C4-2B (cell line): ENCODE measurements around the gene LMAN1L.

Experiments
- H3K27ac ChIP-seq: fragments of 450-650 bp; 2 replicates; pipeline ENCODE4 v1.5.1; 2017
- ZFX ChIP-seq: fragments of 450-650 bp; IDR thresholded peaks from 2 replicates; pipeline ENCODE4 v1.6.1; 2017
- TF ChIP-seq, protein P1 (sequence below): fragments of 450-650 bp; conservative IDR thresholded peaks from 2 replicates; pipeline ENCODE4 v1.5.1; 2017; ENCODE audit warnings: mild to moderate bottlenecking

The LMAN1L gene

GRCh38 chr15:74792227-74793016, 20.2 kb upstream of the LMAN1L start:
- no peak overlapping the region for H3K27ac ChIP-seq
- TF ChIP-seq ZFX: no peak
- TF ChIP-seq, protein P1, sequence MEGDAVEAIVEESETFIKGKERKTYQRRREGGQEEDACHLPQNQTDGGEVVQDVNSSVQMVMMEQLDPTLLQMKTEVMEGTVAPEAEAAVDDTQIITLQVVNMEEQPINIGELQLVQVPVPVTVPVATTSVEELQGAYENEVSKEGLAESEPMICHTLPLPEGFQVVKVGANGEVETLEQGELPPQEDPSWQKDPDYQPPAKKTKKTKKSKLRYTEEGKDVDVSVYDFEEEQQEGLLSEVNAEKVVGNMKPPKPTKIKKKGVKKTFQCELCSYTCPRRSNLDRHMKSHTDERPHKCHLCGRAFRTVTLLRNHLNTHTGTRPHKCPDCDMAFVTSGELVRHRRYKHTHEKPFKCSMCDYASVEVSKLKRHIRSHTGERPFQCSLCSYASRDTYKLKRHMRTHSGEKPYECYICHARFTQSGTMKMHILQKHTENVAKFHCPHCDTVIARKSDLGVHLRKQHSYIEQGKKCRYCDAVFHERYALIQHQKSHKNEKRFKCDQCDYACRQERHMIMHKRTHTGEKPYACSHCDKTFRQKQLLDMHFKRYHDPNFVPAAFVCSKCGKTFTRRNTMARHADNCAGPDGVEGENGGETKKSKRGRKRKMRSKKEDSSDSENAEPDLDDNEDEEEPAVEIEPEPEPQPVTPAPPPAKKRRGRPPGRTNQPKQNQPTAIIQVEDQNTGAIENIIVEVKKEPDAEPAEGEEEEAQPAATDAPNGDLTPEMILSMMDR: no peak

DNA sequence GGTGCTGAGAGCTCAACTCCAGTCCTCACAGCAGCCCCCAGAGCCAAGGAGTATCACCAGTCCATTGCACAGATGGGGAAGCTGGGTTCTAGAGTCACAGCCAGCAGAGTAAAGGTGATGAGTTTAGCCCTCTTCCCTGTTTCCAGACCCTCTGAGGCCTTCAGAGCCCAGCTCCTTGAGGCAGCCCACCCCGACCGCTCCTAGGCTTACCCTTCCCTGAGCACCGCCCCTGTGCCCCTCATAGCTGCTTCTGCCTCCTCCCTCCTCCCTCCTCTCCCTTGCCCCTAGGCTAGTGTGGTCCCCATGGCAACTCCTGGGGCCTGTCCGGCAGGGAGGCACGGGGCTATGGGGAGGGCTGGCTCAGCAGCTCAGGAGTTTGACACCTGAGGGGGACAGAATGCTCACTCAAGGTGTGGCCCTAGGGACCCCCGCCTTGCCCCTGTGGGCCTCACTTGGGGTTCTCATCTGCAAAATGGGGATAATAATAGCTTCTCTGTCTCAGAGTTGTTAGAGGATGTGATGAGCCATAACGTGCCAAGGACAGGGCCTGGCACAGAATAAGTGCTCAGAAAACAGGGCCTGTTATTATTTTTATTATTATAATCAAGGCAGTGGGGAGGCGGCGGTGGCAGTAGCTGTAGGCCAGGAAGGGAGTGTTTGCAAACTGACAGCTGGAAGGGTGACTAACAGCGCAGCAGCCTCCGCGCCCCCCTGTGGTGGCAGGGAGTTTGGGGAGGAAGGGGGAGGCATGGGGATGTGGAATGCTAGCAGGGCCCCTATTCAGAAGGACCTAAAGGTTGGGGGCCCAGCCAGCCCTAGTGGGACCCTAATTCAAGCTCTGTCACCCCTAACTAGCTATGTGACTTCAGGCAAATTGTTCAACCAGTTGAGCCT, 19.3 kb upstream of the LMAN1L start:
- no peak overlapping the region for H3K27ac ChIP-seq
- no peak for TF ChIP-seq ZFX
- TF ChIP-seq, protein P1: no peak

- no peak overlapping the region for H3K27ac ChIP-seq
Measured at GRCh38 chr15:74794248-74794969, 18.2 kb upstream of the LMAN1L start.

DNA sequence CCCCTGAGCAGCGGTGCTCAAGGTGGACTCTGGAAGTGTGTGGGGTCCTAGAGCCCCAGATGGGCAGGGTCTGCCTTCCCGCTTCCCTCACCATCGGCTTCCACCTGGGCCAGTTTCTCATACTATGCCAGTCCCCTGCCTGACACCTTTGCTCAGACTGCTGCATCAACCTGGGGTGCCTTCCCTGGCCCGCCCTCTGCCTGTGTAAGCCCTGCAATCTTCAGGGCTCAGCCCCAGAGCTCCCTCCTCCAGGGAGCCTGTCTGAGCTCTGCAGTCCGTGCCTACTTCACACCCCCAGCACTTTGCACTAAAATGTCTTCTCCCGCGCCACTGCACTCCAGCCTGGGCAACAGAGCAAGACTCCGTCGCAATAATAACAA, 17.7 kb upstream of the LMAN1L start:
- no peak overlapping the region for H3K27ac ChIP-seq
- TF ChIP-seq, protein P1: no peak
- TF ChIP-seq ZFX: no peak

More at GRCh38 chr15:74794248-74794969, 18.2 kb upstream of the LMAN1L start:
- TF ChIP-seq, protein P1: no peak

GRCh38 chr15:74795966-74796625, 16.5 kb upstream of the LMAN1L start:
- TF ChIP-seq, protein P1: no peak
- TF ChIP-seq ZFX: no peak
- H3K27ac ChIP-seq: no peak overlapping the region

DNA sequence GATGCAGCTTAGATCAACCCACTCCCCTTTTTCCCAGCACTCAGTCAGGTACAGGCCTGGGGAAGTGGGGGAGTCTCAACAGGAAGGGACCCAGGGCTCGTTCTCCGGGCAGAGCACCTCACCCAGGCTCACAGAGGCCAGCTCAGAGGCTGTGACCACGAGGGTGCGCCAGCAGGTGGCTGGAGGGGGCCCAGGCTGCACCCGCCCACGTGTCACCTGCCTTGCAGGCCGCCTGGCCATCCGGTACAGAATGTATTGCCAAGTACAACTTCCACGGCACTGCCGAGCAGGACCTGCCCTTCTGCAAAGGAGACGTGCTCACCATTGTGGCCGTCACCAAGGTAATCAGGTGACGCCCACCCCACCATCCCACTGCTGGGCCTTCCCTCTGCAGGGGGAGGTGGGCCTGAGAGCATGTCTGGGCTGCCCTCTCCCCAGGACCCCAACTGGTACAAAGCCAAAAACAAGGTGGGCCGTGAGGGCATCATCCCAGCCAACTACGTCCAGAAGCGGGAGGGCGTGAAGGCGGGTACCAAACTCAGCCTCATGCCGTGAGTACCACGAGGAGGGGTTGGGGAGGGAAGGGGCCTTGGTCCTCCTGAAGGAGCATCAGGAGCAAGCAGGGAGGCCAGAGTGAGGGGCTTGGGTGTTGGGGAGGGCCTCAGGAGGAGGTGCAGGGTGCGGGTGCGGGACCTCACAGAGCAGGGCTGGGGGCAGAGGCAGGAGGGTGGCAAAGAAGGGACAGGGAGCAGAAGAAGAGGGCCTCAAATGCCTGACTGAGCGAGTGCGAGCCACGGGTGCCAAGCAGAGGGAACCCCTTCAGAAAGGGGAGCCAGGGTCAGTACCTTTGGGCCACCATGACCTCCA, 14.0 kb upstream of the LMAN1L start:
- H3K27ac ChIP-seq: peak overlapping the region; percentile 13; the same call in 1 of the 2 replicates
- TF ChIP-seq, protein P1: no peak
- TF ChIP-seq ZFX: no peak
